Measurements from ENCODE around the gene NEK7.

- TF ChIP-seq POLR2A (IDR thresholded peaks at IDR 0.05; ENCODE audit: low read length): no peak
- no peak for TF ChIP-seq GATA1 (IDR thresholded peaks at IDR 0.05; ENCODE audit: low read depth, low read length)
Observed at GRCh38 chr1:198267921-198268320, 111.1 kb downstream of the NEK7 start.
